ENCODE data around the gene CDH24.

The CDH24 gene

DNA sequence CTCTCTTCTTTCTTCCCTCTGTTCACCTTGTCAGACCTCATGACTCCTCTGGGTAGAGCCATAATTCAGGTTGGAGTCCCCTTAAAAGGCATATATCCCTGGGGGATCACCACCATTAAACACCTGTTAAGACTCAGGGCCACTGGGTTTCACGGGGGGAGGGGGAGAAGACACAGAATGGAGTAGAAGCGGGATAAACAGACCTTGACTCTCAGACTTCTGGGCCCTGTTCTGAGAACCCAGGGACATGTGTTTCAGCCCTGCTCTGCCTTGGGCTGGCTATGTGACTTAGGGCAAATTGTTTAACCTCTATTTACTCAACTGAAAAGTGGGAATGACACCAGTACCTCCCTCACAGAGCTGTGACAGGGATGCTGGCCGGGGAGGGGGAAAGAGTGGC, 4.6 kb downstream of the CDH24 start:
- no peak for TF ChIP-seq CTCF (IDR thresholded peaks at IDR 0.05)
- no peaks in the 10 kb centered on the region for H3K9me3 ChIP-seq
- H3K4me1 ChIP-seq (ENCODE audit: control insufficient read depth in 1 of 2, insufficient read depth in 1 of 2, low read depth in 1 of 2, low read length in 1 of 2): peaks cover 13 to 22% of the 10 kb centered on the region in 2 experiments
- H3K27ac ChIP-seq: no peak overlapping the region
- no peaks in the 10 kb centered on the region for H3K36me3 ChIP-seq
- no peak overlapping the region for H3K4me3 ChIP-seq (ENCODE audit: low read depth in 1 of 2, low read length in 1 of 2)
- peaks cover 17% of the 10 kb centered on the region for H3K27me3 ChIP-seq

DNA sequence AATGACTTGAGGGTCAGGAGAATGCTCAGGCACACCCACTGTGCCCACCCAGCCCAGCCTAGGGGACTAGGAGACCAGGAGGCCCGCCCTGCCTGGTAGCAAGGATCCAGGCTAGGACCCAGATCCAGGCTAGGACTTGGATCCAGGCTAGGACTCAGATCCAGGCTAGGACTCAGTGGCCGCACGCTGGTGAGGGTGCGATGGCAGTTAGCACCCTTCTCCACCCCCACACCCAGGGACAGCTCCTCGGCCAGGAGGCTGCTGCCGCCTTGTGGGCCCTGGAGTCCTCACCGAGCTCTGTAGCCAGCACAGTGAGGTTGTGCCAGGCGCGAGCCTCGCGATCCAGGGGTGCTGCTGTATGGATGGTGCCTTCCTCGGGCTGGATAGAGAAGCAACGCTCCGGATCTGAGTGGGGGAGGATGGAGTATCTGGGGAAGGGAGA, 5.1 kb downstream of the CDH24 start:
- no peak overlapping the region for H3K4me3 ChIP-seq (ENCODE audit: low read depth in 1 of 2, low read length in 1 of 2)
- peaks cover 17% of the 10 kb centered on the region for H3K27me3 ChIP-seq

GRCh38 chr14:23051141-23052057, 5.9 kb downstream of the CDH24 start:
- peaks cover 4 to 11% of the 10 kb centered on the region in 2 experiments for H3K4me1 ChIP-seq (ENCODE audit: control insufficient read depth in 1 of 2, insufficient read depth in 1 of 2, low read depth in 1 of 2, low read length in 1 of 2)
- H3K27me3 ChIP-seq: peaks cover 9% of the 10 kb centered on the region
- no peaks in the 10 kb centered on the region for H3K9me3 ChIP-seq
- no peak for TF ChIP-seq CTCF (IDR thresholded peaks at IDR 0.05)
- H3K36me3 ChIP-seq: no peaks in the 10 kb centered on the region
- peak overlapping the region; percentile 27 for H3K27ac ChIP-seq
- H3K4me3 ChIP-seq (ENCODE audit: low read depth in 1 of 2, low read length in 1 of 2): no peak overlapping the region

More for the DNA sequence above, 5.1 kb downstream of the CDH24 start:
- Histone ChIP-seq H3K27ac (no peak overlapping the region), H3K4me1 (ENCODE audit: control insufficient read depth in 1 of 2, insufficient read depth in 1 of 2, low read depth in 1 of 2, low read length in 1 of 2) (peaks cover 12 to 20% of the 10 kb centered on the region in 2 experiments), H3K9me3 (no peaks in the 10 kb centered on the region), H3K36me3 (no peaks in the 10 kb centered on the region)
- no peak for TF ChIP-seq CTCF (IDR thresholded peaks at IDR 0.05)

DNA sequence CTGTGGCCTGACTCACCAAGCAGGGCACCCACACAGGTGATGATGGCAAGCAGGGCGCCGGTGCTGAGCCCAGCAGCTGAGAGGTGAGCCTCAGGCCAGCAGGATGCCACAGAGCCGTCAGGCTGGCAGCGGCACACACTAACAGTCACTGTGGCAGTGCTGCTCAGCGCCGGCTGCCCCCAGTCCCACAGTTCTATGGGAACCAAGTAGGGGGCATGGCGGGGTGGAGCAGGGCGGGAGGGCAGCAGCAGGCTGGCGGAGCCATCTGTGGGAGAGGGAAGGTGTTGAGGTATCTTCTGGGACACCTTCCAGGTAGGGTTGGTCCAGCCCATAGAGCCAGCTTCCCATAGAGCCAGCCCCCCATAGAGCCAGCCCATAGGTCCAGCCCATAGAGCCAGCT, 8.3 kb downstream of the CDH24 start:
- peaks cover 0 to 8% of the 10 kb centered on the region in 2 experiments for H3K4me1 ChIP-seq (ENCODE audit: control insufficient read depth in 1 of 2, insufficient read depth in 1 of 2, low read depth in 1 of 2, low read length in 1 of 2)
- TF ChIP-seq CTCF (IDR thresholded peaks at IDR 0.05): no peak
- peaks cover 6% of the 10 kb centered on the region for H3K27me3 ChIP-seq
- H3K27ac ChIP-seq: no peak overlapping the region
- no peak overlapping the region for H3K4me3 ChIP-seq (ENCODE audit: low read depth in 1 of 2, low read length in 1 of 2)
- no peaks in the 10 kb centered on the region for H3K36me3 ChIP-seq
- H3K9me3 ChIP-seq: no peaks in the 10 kb centered on the region

DNA sequence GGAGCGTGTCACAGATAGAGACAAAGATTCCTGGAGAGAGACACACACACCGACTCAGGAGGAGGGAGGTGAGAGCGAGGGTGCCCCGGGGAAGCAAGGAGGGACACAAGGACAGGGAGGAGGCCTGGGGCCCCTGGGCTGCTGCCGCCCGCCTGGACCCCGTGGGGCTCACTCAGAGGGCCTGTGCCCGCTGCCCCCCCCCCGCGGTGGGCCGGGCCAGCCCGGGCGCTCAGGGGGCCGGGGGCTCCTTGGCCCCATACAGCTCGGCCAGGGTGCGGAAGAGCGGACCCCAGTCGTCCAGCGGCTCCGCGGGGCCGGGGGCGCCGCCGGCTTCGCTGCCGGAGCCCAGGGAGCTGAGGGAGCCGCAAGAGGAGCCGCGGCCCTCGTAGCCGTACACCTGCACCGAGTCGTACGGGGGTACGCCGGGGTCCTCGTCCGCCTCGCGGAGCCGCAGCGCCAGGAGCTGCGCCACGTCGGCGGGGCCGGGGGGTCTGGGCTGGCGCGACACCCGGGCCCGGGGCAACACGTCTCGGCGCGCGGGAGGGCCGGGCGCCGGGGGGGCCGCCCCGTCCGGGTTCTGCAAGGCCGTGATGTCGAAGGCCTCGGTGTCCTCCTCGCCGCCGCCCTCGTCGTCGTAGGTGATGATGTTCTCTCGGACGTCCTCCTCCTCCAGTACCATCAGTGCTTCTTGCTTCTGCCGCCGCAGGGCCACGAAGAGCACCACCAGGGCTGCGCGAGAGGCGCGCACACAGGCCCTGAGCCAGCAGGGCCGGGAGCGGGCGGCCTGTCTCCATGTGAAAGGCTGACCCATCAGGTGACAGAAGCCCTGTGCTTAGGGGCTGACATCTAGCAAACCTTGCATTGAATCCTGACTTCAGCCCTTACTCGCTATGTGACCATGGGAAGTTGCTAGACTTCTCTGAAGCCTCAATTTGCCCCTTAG, 9.3 kb downstream of the CDH24 start:
- Histone ChIP-seq H3K27me3 (peaks cover 6% of the 10 kb centered on the region), H3K9me3 (no peaks in the 10 kb centered on the region), H3K4me3 (ENCODE audit: low read depth in 1 of 2, low read length in 1 of 2) (no peak overlapping the region), H3K27ac (no peak overlapping the region), H3K36me3 (no peaks in the 10 kb centered on the region), H3K4me1 (ENCODE audit: control insufficient read depth in 1 of 2, insufficient read depth in 1 of 2, low read depth in 1 of 2, low read length in 1 of 2) (peaks cover 0 to 8% of the 10 kb centered on the region in 2 experiments)
- TF ChIP-seq CTCF (IDR thresholded peaks at IDR 0.05): no peak
